GM04503 (cell line): ENCODE data around the gene PPM1D.
"Not testable (repeated sequence)": the region's sequence is repeated elsewhere in the genome, so short reads cannot be mapped to it uniquely, and the experiment has no call there.

Source experiments
- DNase-seq: peaks from one replicate; pipeline ENCODE4 v3.0.0-alpha.2; 2012; ENCODE audit warnings: low read depth

The PPM1D gene

DNA sequence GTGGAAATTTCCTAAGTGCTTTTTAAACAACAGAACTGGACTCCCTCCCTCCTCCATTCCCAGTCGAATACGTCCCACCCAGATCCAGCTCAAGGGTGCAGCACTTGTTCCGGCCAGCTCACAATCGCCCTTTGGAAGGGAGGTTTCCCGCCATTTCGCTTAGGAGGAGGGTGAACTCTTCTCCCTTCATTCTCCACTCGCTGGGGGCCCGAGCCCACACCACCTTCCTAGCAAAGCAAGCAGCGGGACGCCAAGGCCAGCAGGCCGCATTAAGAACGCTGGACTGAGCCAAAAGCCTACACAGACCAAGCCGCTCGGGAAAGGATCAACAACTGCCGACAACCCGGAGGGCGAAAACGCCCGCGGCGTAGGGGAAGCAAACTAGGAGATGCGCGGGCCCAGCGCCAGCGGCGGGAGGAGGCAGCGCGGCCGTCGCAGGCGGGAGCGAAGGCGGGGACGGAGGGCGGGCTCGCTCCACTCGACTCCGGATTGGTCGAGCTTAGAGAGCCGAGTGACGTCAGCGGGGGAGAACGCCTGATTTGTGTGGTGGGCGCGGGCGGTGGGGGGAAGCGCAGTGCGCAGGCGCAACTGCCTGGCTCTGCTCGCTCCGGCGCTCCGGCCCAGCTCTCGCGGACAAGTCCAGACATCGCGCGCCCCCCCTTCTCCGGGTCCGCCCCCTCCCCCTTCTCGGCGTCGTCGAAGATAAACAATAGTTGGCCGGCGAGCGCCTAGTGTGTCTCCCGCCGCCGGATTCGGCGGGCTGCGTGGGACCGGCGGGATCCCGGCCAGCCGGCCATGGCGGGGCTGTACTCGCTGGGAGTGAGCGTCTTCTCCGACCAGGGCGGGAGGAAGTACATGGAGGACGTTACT lies at the start of gene PPM1D:
TSS of gene PPM1D (plus strand) at position 574 of the 870 bp plus-strand sequence. CDS start at position 796, 222 bp downstream.
- peak; percentile 84 for DNase-seq

DNA sequence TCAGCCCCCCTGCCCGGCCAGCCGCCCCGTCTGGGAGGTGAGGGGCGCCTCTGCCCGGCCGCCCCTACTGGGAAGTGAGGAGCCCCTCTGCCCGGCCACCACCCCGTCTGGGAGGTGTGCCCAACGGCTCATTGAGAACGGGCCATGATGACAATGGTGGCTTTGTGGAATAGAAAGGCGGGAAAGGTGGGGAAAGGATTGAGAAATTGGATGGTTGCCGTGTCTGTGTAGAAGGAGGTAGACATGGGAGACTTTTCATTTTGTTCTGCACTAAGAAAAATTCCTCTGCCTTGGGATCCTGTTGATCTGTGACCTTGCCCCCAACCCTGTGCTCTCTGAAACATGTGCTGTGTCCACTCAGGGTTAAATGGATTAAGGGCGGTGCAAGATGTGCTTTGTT lies 47.7 kb upstream of the PPM1D start:
- not testable (repeated sequence) for DNase-seq

GRCh38 chr17:60554377-60554788 lies 45.6 kb upstream of the PPM1D start:
- DNase-seq = peak; percentile 81

DNA sequence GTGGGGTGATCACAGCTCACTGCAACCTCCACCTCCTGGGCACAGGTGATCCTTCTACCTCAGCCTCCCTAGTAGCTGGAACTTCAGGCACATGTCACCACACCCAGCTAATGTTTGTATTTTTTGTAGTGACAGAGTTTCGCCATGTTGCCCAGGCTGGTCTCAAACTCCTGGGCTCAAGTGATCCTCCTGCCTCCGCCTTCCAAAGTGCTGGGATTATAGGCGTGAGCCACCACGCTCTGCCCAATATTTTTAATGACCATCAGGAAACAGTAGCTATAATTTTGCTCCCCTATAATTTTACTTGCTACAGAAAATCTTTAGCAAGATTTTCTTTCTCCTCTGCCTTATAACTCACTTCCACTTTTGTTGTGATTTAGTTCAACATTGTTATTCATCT lies 44.2 kb upstream of the PPM1D start:
- DNase-seq = no peak

DNA sequence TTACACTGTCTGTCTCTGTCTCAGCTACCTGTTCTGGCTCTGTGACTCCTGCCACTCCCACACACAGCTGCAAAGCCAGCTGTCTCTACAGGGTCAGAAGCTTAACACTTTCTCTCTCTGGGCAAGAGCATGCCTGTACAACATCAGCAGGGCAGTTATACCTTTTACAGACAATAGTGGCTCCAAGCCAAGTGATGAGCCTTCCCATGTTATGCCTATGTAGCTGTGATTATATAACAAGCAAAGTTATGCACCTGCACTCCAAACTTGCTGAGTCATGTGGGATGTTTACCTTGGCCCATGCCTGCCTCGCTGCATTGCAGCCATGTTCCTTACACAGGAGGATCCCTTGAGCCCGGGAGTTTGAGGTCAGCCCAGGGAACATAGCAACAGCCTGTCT lies 42.2 kb upstream of the PPM1D start:
- no peak for DNase-seq

GRCh38 chr17:60559659-60559994 lies 40.4 kb upstream of the PPM1D start:
- DNase-seq = no peak

DNA sequence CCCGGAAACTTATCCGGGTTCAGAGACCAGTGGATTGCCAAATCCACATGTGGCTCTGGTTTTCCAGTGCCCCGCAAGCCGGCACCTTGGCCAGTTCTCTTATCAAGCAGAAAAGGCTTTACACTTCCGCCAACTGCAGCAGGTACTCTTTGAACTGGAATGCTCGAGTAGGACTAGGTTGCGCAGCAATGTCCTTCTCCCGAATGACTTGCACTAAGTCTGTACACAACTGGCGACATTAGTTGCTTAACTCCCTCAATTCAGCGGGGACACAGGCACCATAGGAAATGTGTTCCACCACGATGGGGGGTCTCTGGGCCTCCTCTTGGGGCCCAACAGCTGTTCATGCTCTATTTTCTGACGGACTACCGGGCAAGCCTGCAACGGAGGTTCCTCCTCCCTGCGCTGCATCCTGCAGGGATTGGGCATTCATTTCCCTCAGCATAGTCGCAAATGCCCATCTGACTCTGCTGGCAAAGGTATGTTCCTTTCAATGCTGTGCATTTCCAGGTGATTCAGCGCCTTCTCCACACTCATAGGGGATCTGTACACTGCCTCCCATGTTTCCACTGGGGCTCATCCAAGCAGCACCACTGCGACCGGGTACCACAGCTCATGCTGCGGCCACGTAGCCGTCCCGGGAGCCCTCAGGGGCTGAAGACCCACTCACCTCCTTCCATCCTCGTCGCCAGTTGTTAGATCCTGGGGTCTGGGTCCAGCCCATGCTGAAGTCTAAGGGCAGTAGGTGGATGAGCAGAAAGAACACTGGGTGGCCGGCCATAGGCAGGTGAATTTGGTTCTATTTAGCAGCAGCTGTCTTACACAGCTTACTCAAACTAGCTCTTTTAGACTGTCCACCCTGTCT lies 39.8 kb upstream of the PPM1D start:
- DNase-seq = no peak

DNA sequence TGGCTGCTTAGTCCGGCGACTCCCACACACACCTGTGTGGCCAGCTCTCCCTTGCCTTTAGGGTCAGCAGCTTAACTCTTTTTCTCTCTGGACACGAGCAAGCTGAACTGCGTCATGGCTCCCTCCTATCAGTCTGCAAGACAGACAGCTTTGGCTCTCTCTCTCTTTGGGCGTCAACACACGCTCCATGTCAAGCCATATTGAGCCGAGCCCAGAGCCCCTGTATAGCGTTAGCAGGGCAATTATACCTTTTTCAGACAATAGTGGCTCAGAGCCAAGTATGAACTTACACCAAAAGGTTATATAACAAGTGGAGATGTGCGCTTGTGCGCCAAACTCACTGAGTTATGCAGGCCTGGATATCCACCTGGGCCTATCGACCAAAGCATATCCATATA lies 39.1 kb upstream of the PPM1D start:
- no peak for DNase-seq

DNA sequence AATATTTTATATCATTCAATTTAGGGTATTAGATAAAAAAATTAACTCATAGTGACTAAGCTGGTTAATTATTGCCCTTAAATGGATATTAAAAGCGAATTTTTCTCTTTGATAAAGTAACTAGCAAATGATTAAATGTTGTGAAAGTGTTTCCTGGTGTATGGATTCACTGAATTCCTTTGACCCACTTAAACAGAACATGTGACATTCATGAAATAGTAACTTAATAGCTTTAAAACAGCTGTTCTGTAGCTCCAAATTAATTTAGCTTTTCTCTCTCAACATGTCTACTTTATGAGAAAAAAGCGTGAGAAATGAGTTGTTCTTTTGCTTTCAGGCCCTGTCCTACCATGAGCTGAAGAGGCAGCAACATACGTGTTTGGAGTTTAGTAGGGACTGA lies 37.6 kb upstream of the PPM1D start:
- no peak for DNase-seq

DNA sequence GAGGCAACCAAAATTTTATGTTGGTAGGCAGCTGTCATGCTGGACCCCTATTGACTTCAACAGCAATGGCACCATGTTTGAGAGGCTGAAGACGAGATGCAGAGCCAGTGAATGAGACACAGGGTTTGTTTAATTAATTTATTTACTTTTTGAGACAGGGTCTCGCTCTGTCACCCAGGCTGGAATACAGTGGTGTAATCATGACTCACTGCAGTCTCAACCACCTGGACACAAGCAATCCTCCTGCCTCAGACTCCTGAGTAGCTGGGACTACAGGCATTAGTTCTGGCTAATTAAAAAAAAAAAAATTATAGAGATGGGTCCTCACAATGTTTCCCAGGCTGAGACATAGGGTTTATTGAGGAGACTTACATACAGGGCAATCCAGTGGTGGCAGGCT lies 36.2 kb upstream of the PPM1D start:
- DNase-seq = no peak

- DNase-seq = no peak
Observed at GRCh38 chr17:60565233-60565632, 34.8 kb upstream of the PPM1D start.

- no peak for DNase-seq
Observed at GRCh38 chr17:60573236-60574051, 26.5 kb upstream of the PPM1D start.

GRCh38 chr17:60577147-60577915 lies 22.7 kb upstream of the PPM1D start:
- DNase-seq = no peak

- DNase-seq = no peak
Observed at GRCh38 chr17:60579090-60579489, 20.9 kb upstream of the PPM1D start.

DNA sequence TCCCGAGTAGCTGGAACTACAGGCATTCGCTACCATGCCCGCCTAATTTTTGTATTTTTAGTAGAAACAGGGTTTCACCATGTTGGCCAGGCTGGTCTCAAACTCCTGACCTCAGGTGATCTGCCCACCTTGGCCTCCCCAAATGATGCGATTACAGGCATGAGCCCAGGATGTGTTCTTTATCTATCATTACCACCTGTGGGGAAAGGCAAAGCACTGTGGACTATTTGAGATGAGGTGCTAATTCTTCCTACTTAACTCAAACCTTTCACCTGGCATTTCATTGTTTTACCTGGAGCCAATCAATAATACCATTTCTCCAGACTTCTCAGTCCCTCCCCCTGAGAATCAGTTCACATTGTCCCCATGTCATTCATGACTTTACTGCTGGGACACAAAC lies 20.4 kb upstream of the PPM1D start:
- no peak for DNase-seq

GRCh38 chr17:60583008-60583407 lies 17.0 kb upstream of the PPM1D start:
- DNase-seq = no peak

DNA sequence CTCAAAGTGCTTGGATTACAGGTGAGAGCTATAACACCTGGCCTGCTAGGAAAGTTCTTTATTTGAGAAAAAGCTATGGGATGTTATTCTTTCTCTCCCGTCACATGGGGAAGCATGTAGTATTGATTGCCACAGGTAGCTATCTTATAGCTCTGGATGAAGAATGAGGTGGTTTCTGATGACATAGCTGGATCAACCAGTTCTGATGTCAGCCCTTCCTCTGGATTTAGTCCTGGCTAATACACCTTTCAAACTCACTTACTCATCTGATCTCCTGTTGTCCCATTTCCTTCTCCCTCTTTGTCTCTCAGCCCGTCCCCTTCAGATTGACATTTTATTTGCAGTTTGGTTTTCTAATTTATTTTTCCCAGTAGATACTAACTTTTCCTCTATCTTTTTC lies 14.1 kb upstream of the PPM1D start:
- DNase-seq = no peak

GRCh38 chr17:60586288-60586974 lies 13.6 kb upstream of the PPM1D start:
- no peak for DNase-seq

DNA sequence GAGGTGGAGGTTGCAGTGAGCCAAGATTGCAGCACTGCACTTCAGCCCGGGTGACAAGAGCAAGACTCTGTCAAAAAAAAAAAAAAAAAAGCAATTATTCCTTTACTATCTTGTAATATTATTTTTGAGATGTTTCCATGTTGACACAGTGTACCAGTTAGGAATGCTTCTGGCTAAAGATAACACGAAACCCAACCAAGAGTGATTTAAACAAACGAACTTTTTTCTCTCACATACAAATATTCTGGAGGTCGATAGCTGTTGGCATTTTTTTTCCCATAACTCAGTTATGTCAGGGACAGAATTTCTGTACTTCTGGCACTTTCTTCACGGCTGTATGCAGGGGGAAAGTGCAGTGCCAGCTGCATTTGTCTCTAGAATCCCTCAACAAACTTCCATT lies 9.9 kb upstream of the PPM1D start:
- no peak for DNase-seq

GRCh38 chr17:60592750-60593149 lies 7.2 kb upstream of the PPM1D start:
- DNase-seq = no peak

GRCh38 chr17:60593441-60594036 lies 6.5 kb upstream of the PPM1D start:
- DNase-seq = not testable (repeated sequence)
